GM18909 (cell line): ENCODE measurements around the gene ZNF425.
"Not testable (repeated sequence)": the region's sequence is repeated elsewhere in the genome, so short reads cannot be mapped to it uniquely, and the experiment has no call there.

Experiments used
- ATAC-seq: cut with Tn5 transposase; IDR thresholded peaks from one replicate; pipeline ENCODE4 v1.9.1; 2021; ENCODE audit warnings: mild to moderate bottlenecking; ENCODE audit not compliant: unreplicated experiment, poor library complexity

ZNF425 gene, protein sequence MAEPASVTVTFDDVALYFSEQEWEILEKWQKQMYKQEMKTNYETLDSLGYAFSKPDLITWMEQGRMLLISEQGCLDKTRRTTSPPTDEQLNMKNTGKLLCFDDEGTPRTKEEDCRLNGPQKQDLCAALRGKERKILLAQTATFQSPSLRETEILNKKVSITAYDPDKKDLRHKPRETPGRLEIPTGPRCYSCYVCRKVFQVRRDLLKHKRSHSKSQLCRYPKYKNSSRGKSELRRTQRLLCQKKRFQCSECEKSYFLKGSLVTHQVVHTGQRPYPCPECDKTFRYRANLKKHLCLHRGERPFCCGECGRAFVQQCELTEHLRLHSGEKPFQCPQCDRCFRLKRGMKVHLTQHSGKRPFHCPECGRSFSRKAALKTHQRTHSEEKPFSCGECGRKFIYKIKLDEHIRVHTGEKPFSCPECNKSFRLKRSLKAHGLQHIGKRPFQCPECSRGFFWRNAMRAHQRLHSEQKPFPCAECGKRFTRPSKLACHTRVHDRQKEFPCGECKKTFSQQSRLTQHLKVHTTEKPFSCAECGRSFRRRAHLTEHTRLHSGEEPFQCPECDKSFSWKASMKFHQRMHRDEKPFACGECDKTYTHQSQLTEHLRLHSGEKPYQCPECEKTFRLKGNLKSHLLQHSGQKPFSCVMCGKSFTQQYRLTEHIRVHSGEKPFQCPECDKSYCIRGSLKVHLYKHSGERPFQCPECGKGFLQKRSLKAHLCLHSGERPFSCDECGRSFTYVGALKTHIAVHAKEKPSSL

DNA sequence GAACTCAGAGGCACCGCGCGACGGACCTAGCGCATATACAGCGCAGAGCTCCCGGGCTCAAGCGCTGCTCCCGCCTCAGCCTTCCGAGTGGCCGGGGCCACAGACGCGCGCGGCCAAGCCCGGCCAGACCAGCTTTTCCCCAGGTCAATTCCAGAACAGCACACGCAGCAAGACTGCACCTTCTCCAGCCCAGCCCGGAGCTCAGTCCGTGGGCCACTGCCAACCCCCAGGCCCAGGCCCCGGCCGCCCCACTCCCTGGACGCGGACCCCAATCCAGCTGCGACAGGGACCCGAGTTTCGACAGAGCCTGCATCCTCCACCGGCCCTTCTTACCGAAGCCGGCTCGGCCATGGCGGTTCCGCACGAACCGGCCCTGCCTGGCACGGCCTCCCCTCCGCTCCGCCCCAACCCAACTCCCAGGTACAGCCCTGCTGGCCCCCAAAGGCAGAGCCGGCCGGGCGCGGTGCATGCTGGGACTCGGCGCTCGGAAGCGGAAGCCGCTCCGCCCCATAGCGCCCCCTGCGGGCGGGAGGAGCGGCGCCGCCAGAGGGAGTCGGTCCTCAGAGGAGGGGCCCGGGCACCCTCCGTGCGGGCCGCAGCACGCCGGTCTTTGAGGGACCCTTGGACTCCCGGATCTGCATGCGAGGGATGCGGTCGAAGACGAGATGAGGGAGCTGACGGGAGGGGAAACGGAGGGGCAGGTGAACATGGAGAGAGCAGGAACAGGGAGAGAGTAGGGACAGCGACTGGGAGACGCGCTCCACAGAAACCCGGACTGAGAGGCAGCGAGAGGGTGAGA is at the start of gene ZNF425:
TSS of gene ZNF425 (minus strand) at position 462 of the 799 bp plus-strand sequence. CDS start at position 351, 111 bp downstream.
- ATAC-seq = peak; percentile 88

DNA sequence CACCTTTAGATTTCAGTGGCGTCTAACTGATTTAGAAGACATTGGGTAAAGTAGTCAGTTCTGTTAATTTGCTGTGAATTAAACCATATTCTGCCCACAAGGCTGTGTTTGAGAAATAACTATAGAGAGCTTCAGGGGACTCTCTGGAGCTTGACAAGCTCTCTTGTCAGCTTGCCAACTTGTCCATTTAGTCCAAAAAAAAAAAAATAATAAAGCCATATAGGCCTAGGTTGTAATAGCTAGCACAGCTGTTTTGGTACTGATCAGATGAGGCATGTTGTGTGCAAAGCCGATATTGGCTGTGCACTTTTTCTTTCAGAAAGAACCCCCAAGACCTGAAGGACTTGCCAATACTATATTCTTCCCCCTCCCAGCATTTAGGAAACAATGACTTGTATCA is 49.0 kb upstream of the ZNF425 start:
- no peak for ATAC-seq

- ATAC-seq = no peak
Observed at GRCh38 chr7:149172534-149172920, 46.4 kb upstream of the ZNF425 start.

DNA sequence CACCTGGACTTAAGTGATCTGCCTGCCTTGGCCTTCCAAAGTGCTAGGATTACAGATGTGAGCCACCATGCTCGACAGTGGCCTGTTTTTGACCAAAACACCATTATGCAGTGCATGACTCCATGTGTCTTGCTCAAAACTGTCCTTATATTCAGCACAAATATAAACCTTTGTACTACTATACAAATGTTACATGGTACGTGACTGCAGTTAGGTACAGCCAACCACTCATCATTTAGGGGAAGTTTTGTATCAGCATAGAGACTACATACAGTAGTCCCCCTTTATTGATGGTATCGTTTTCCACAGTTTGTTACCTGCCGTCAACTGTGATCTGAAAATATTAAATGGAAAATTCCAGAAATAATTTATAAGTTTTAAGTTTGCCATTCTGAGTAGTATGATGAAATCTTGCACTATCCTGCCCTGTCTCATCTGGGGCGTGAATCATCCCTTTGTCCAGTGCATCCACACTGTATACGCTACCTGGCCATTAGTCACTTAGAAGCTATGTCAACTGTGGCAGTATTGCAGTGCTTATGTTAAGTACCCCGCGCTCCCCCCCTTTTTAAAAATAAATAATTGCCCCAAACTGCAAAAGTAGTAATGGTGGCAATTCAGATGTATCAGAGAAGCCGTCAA is 45.9 kb upstream of the ZNF425 start:
- ATAC-seq = no peak

GRCh38 chr7:149166630-149167352 is 40.7 kb upstream of the ZNF425 start:
- ATAC-seq = no peak

- ATAC-seq = no peak
Observed at GRCh38 chr7:149166142-149166541, 40.0 kb upstream of the ZNF425 start.

DNA sequence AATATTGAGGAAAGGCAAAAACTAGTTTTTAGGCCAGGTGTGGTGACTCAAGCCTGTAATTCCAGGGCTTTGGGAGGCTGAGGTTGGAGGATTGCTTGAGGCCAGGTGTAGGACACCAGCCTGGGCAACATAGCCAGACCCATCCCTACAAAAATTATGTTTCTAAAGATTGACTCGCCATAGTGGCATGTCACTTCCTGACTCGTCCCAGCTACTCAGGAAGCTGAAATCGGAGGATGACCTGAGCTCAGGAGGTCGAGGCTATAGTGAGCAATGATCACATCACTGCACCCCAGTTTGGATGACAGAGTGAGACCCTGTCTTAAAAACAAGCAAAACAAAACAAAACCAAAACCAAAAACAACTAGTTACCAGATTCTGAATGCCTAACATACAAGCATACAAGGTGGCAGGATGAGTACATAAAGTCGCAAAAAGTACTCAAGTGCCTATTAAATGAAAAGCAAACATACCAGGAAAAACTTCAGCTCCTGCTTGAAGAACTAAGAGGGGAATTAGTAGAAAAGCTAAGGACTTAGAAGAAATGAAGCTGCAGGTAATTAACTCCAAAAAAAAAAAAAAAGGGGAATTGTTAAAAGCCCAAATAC is 35.2 kb upstream of the ZNF425 start:
- no peak for ATAC-seq

DNA sequence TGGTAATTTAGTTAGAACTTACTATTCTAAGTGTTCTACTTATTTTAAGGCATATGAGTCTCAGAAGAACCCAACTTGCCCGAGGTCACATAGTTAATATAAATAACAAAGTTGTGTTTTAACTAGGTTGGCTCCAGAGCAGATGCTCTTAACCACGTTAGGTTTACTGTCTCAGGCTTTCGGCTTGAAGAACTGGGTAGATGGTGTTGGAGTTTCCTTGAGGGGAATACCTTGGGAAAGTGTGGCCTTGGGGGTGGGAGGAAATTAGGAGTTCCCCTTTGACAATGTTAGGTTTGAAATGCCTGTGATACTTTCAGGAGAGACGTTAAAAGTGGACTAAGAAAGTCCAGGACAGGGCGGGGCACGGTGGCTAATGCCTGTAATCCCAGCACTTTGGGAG is 30.8 kb upstream of the ZNF425 start:
- ATAC-seq = no peak

GRCh38 chr7:149154056-149154455 is 27.9 kb upstream of the ZNF425 start:
- ATAC-seq = no peak

- ATAC-seq = no peak
Observed at GRCh38 chr7:149153346-149153745, 27.2 kb upstream of the ZNF425 start.

GRCh38 chr7:149150981-149151380 is 24.9 kb upstream of the ZNF425 start:
- ATAC-seq = no peak

DNA sequence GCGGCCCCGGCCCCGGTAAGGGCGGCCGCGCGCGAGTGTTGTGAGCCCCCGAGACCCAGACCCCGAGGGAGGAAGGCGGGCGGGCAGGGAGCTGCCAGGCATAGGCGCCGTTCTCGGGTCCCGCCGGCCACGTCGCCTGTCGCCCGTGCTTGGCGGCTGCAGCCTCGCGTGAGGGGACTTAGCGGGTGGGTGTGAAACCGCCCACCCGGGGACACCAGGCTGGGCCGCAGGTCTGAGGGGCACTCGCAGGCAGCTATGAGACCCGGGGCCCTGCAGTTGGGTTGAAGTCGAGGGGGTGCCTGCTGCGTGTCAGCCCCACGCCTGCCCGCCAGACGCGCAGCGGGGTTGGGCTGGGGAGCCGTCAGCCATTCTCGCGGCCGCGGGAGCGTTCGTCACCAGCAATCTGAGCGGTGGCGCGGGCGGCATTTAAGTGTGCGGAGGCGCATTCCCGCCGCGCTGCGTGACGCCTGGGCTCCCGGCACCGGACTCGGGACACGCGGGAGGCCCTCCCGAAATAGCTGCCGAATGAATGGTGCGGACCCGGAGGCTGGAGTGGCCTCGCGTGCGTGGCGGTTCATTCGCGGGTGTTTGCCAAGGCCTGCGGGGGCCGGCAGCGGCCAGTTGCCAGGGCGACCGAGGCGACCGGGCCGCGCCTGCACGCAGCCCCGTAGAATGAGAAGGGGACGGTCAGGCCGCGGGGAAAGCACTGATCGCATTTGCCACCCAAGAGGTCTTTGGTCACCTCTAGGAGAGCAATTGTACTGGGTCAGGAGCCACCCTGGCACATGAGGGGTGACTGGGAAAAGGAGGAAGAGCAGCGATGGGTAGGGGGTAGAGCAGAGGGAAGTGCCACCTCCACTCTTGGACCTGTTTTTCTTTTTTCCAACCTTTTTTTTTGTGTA is 21.9 kb upstream of the ZNF425 start:
- ATAC-seq = peak; percentile 33

- peak; percentile 79 for ATAC-seq
Observed at GRCh38 chr7:149147072-149147751, 21.1 kb upstream of the ZNF425 start, which contains the start of gene ZNF398. ZNF398 (plus strand) TSS chr7:149147453; CDS start chr7:149147743, 290 bp downstream.

DNA sequence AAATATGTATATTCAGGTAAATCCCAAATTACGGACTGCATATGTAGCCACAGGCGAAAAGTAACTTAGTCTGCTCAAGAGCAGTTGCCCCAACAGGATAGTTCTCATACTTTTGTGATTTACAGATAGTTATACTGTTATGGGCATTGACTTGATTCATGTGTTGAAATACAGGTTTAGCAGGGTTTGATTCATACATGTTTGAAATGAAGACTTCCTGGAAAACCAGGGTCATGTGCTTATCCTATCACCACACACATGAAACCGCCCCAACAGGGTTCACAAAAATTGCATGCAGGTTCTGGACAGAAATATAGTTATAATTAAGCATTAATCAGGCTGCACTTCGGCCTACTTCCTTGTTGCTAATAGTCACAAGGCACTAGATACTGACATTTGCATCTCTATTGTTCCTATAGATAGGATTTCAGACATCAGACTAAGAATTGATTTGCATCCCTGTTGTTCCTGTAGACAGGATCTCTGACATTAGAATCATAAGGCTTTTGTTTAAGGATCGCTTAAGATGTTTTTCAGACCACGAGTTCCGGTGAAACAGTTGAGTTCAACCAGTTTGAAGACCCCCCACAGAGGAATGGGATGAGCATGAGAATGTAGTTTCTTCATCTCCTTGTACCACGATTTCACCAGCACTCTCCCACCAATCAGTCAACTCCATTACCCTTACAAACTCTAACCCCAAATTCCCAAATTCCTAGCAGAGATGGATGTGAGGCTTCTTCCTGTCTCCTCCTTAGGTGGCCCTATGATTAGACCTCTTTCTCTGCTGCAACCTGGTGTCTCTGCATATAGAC is 19.1 kb upstream of the ZNF425 start:
- no peak for ATAC-seq

DNA sequence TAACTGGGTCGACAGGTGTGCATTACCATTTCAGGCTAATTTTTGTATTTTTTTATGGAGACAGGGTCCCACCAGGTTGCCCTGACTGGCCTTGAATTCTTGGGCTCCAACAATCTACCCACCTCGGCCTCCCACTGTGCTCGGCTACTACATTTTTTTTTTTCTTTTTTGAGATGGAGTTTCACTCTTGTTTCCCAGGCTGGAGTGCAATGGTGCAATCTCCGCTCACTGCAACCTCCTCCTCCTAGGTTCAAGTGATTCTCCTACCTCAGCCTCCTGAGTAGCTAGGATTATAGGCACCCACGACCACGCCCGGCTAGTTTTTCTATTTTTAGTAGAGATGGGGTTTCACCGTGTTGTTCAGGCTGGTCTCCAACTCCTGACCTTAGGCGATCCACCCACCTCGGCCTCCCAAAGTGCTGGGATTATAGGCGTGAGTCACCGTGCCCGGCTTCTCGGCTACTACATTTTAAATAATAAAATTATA is 18.4 kb upstream of the ZNF425 start:
- not testable (repeated sequence) for ATAC-seq

DNA sequence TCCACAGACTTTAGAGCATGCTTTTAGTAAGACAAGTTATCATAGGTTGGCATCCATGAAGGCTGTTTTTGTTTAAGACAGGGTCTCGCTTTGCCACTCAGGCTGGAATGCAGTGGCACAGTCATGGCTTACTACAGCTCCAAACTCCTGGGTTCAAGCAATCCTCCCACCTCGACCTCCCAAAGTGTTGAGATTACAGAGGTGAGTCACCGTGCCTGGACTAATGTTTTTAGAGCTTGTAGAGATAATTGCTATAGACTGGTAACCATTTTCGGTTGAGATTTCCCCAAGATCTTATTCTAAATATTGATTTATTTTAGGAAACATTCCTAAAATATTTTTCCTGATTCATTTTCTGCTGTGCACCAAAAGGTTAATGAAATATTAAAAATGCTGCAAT is 15.8 kb upstream of the ZNF425 start:
- no peak for ATAC-seq

DNA sequence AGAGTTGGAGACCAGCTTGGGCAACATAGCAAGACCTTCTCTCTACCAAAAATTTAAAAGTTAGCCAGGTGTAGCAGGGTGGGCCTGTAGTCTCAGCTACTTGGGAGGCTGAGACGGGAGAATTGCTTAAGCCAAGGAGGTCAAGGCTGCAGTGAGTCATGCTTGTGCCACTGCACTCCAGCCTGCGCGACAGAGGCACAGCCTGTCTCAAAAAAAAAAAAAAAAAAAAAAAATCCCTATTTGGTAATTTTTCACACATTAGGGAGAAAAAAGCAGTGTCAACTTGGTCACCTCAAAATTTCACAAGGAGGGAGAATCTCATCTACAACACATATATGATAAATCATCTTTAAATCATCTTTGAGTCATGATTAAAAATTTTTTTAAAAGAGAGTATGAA is 14.7 kb upstream of the ZNF425 start:
- no peak for ATAC-seq
